ENCODE measurements around the gene PLA2G4F.
"Not testable (repeated sequence)": the region's sequence is repeated elsewhere in the genome, so short reads cannot be mapped to it uniquely, and the experiment has no call there.

The PLA2G4F gene

GRCh38 chr15:42100021-42100800, 56.2 kb downstream of the PLA2G4F start:
- no peak for DNase-seq (ENCODE audit: low read depth in 3 of 3)

- no peak for DNase-seq (ENCODE audit: low read depth in 3 of 3)
Measured at GRCh38 chr15:42097018-42097417, 59.4 kb downstream of the PLA2G4F start.

- DNase-seq (ENCODE audit: low read depth in 3 of 3) = no peak
Measured at GRCh38 chr15:42094512-42094963, 61.9 kb downstream of the PLA2G4F start, which contains the start of gene PLA2G4D. PLA2G4D (minus strand) TSS chr15:42094562; CDS start chr15:42094459, 103 bp downstream.

GRCh38 chr15:42093966-42094365, 62.5 kb downstream of the PLA2G4F start:
- DNase-seq (ENCODE audit: low read depth in 3 of 3) = no peak

- DNase-seq (ENCODE audit: low read depth in 3 of 3) = no peak
Measured at GRCh38 chr15:42092398-42093318, 63.8 kb downstream of the PLA2G4F start.

- DNase-seq (ENCODE audit: low read depth in 3 of 3) = not testable (repeated sequence)
Measured at GRCh38 chr15:42091753-42092397, 64.6 kb downstream of the PLA2G4F start.

GRCh38 chr15:42090781-42091180, 65.7 kb downstream of the PLA2G4F start:
- no peak for DNase-seq (ENCODE audit: low read depth in 3 of 3)

- DNase-seq (ENCODE audit: low read depth in 3 of 3) = no peak
Measured at GRCh38 chr15:42090370-42090769, 66.1 kb downstream of the PLA2G4F start.

- DNase-seq (ENCODE audit: low read depth in 3 of 3) = no peak
Measured at GRCh38 chr15:42089942-42090341, 66.5 kb downstream of the PLA2G4F start.
